GM21737 (cell line): ENCODE results near the gene PSMG4.

Experiments used
- ATAC-seq: cut with Tn5 transposase; IDR thresholded peaks from one replicate; pipeline ENCODE4 v1.9.1; 2021; ENCODE audit warnings: mild to moderate bottlenecking, moderate library complexity; ENCODE audit not compliant: unreplicated experiment

Gene PSMG4

GRCh38 chr6:3272911-3273547, 14.3 kb downstream of the PSMG4 start:
- no peak for ATAC-seq

- no peak for ATAC-seq
Measured at GRCh38 chr6:3273707-3274521, 15.2 kb downstream of the PSMG4 start.

- no peak for ATAC-seq
Measured at GRCh38 chr6:3276174-3277167, 17.7 kb downstream of the PSMG4 start.

- no peak for ATAC-seq
Measured at GRCh38 chr6:3277251-3277650, 18.5 kb downstream of the PSMG4 start.

- no peak for ATAC-seq
Measured at GRCh38 chr6:3277851-3278416, 19.2 kb downstream of the PSMG4 start.

GRCh38 chr6:3278691-3279090, 19.9 kb downstream of the PSMG4 start:
- ATAC-seq = no peak

- no peak for ATAC-seq
Measured at GRCh38 chr6:3280091-3280490, 21.3 kb downstream of the PSMG4 start.

GRCh38 chr6:3280866-3281465, 22.2 kb downstream of the PSMG4 start:
- ATAC-seq = no peak

- ATAC-seq = no peak
Measured at GRCh38 chr6:3281631-3282475, 23.1 kb downstream of the PSMG4 start.

GRCh38 chr6:3282476-3283236, 23.9 kb downstream of the PSMG4 start:
- no peak for ATAC-seq

GRCh38 chr6:3283241-3283640, 24.5 kb downstream of the PSMG4 start:
- no peak for ATAC-seq

GRCh38 chr6:3283641-3284435, 25.1 kb downstream of the PSMG4 start:
- no peak for ATAC-seq

- ATAC-seq = no peak
Measured at GRCh38 chr6:3284436-3284876, 25.7 kb downstream of the PSMG4 start.

GRCh38 chr6:3285049-3285639, 26.4 kb downstream of the PSMG4 start:
- ATAC-seq = no peak

GRCh38 chr6:3285732-3286131, 27.0 kb downstream of the PSMG4 start:
- no peak for ATAC-seq

- no peak for ATAC-seq
Measured at GRCh38 chr6:3286641-3287171, 28.0 kb downstream of the PSMG4 start.

GRCh38 chr6:3287308-3287707, 28.6 kb downstream of the PSMG4 start:
- no peak for ATAC-seq
